Nephron (organoid): ENCODE measurements around the gene NRP2.

Experiments used
- H3K27ac Mint-ChIP-seq, 3 experiments: 2 replicates each; pipeline ENCODE4 v1.8.0; 2020; ENCODE audit warnings: mixed read lengths in 3 of 3, mild to moderate bottlenecking in 2 of 3, moderate library complexity in 1 of 3
- H3K27me3 Mint-ChIP-seq: 2 replicates; pipeline ENCODE4 v1.8.0; 2021; ENCODE audit warnings: low read depth, mild to moderate bottlenecking, moderate library complexity, mixed read lengths
- H3K36me3 Mint-ChIP-seq: 2 replicates; pipeline ENCODE4 v1.8.0; 2020; ENCODE audit warnings: low read depth, mixed read lengths
- H3K4me1 Mint-ChIP-seq: 2 replicates; pipeline ENCODE4 v1.8.0; 2020; ENCODE audit warnings: mixed read lengths
- H3K4me3 Mint-ChIP-seq, 3 experiments: 2 replicates each; pipeline ENCODE4 v1.8.0; 2020; ENCODE audit warnings: mild to moderate bottlenecking in 3 of 3, mixed read lengths in 3 of 3, moderate library complexity in 2 of 3
- H3K9me3 Mint-ChIP-seq: 2 replicates; pipeline ENCODE4 v1.8.0; 2020; ENCODE audit warnings: mixed read lengths
- CTCF ChIP-seq, 3 experiments: fragments of 200-600 bp; sonication (generic); IDR thresholded peaks; one replicate each; pipeline ENCODE4 v1.5.0; 2021; ENCODE audit warnings: antibody characterized with exemption in 3 of 3; ENCODE audit not compliant: unreplicated experiment in 3 of 3

Gene NRP2

DNA sequence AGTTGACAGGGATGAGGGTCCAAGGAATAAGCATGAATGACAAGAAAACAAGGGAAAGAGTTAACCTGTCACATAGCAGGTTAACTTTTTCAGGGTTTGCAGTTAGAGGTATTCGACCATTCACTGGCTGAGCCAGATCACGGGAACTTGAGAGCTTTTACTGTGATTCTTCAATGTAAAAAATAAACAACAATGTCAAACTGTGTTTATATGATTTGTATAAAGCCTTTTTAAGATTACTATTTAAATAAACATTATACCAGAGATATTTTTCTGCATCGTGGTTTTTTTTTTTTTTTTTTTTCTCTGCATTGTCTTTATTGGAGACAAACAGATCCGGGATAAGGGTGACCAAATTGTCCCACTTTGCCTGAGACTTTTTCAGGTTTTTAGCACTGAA, 115.6 kb downstream of the NRP2 start:
- H3K27me3 Mint-ChIP-seq: peaks cover 4% of the 10 kb centered on the region
- no peak overlapping the region for H3K4me3 Mint-ChIP-seq
- peaks cover 17% of the 10 kb centered on the region for H3K9me3 Mint-ChIP-seq
- H3K4me1 Mint-ChIP-seq: peaks cover 15% of the 10 kb centered on the region
- H3K27ac Mint-ChIP-seq: peak overlapping the region in 2 of 3 experiments; percentile 35 to 85
- TF ChIP-seq CTCF (IDR thresholded peaks at IDR 0.05; ENCODE audit: unreplicated experiment in 3 of 3): no peak
- peaks cover 67% of the 10 kb centered on the region for H3K36me3 Mint-ChIP-seq

GRCh38 chr2:205800224-205800623, 117.9 kb downstream of the NRP2 start:
- Mint-ChIP-seq H3K27ac (peak overlapping the region; percentile 65 to 94 (median 92)), H3K36me3 (peaks cover 49% of the 10 kb centered on the region), H3K9me3 (peaks cover 17% of the 10 kb centered on the region), H3K4me3 (peak overlapping the region in 2 of 3 experiments; percentile 7 to 13), H3K27me3 (peaks cover 9% of the 10 kb centered on the region), H3K4me1 (peaks cover 15% of the 10 kb centered on the region)
- TF ChIP-seq CTCF (IDR thresholded peaks at IDR 0.05; ENCODE audit: unreplicated experiment in 3 of 3): no peak

- TF ChIP-seq CTCF (IDR thresholded peaks at IDR 0.05; ENCODE audit: unreplicated experiment in 3 of 3): no peak
- peak overlapping the region; percentile 65 to 94 (median 92) for H3K27ac Mint-ChIP-seq
- peaks cover 44% of the 10 kb centered on the region for H3K36me3 Mint-ChIP-seq
- H3K4me1 Mint-ChIP-seq: peaks cover 20% of the 10 kb centered on the region
- peaks cover 7% of the 10 kb centered on the region for H3K27me3 Mint-ChIP-seq
- H3K4me3 Mint-ChIP-seq: peak overlapping the region in 2 of 3 experiments; percentile 13 to 15
- peaks cover 17% of the 10 kb centered on the region for H3K9me3 Mint-ChIP-seq
Observed at GRCh38 chr2:205800773-205801172, 118.5 kb downstream of the NRP2 start.

- H3K36me3 Mint-ChIP-seq: peaks cover 31% of the 10 kb centered on the region
- TF ChIP-seq CTCF (IDR thresholded peaks at IDR 0.05; ENCODE audit: unreplicated experiment in 3 of 3): no peak
- peaks cover 9% of the 10 kb centered on the region for H3K27me3 Mint-ChIP-seq
- peaks cover 17% of the 10 kb centered on the region for H3K9me3 Mint-ChIP-seq
- peaks cover 23% of the 10 kb centered on the region for H3K4me1 Mint-ChIP-seq
- no peak overlapping the region for H3K4me3 Mint-ChIP-seq
- peak overlapping the region in 1 of 3 experiments; percentile 94 for H3K27ac Mint-ChIP-seq
Observed at GRCh38 chr2:205802065-205802464, 119.8 kb downstream of the NRP2 start.

DNA sequence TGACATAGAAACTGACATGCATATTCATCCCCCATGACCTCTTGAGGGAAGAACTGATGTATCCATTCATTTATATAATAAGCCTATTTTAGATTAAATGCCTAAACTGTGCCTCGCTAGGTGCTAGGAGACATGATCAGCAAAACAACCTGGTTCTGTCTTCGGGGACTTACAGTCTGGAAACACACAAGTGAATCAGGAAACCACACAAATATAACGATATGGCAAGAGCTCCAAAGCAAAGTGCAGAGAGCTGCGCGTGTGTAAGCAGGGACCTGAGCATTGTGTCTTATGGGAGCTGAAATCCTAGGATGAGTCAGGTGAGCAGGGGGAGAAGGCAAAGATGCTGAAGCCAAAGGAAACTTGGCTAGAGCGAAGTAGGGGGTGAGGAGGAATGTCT, 120.6 kb downstream of the NRP2 start:
- H3K4me1 Mint-ChIP-seq: peaks cover 31% of the 10 kb centered on the region
- peaks cover 23% of the 10 kb centered on the region for H3K36me3 Mint-ChIP-seq
- H3K9me3 Mint-ChIP-seq: peaks cover 14% of the 10 kb centered on the region

More for the DNA sequence above, 120.6 kb downstream of the NRP2 start:
- Mint-ChIP-seq H3K27me3 (peaks cover 9% of the 10 kb centered on the region), H3K27ac (peak overlapping the region; percentile 25 to 94 (median 41)), H3K4me3 (no peak overlapping the region)
- no peak for TF ChIP-seq CTCF (IDR thresholded peaks at IDR 0.05; ENCODE audit: unreplicated experiment in 3 of 3)
